NT2/D1 (cell line): ENCODE results near the gene SLC66A3.

Experiments
- YY1 ChIP-seq: IDR thresholded peaks from 2 replicates; pipeline ENCODE4 v1.6.1; 2011; ENCODE audit not compliant: insufficient read length, insufficient read depth
- ZNF274 ChIP-seq: IDR thresholded peaks from 2 replicates; pipeline ENCODE4 v1.6.1; 2011; ENCODE audit warnings: mild to moderate bottlenecking, low read depth, low read length

GRCh38 chr2:11131166-11131920 is 23.9 kb upstream of the SLC66A3 start:
- no peak for TF ChIP-seq YY1
- no peak for TF ChIP-seq ZNF274
